DMS 273 (cell line): Measurements from ENCODE around the gene CNIH2.

Experiments
- DNase-seq: peaks from one replicate; lab custom pipeline; 2025; ENCODE audit not compliant: unreplicated experiment; lab: John Stamatoyannopoulos, UW

The CNIH2 gene

DNA sequence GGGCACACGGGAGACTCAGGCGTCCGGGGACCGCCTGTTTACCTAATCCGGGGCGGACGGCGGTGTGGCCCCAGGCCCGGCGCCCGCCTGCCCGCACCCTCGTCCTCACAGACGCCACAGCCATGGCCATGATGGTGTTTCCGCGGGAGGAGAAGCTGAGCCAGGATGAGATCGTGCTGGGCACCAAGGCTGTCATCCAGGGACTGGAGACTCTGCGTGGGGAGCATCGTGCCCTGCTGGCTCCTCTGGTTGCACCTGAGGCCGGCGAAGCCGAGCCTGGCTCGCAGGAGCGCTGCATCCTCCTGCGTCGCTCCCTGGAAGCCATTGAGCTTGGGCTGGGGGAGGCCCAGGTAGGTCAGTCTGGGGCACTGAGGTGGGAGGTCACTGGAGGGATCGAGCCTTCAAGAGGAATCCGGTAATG is 19.5 kb upstream of the CNIH2 start:
- no peak for DNase-seq

DNA sequence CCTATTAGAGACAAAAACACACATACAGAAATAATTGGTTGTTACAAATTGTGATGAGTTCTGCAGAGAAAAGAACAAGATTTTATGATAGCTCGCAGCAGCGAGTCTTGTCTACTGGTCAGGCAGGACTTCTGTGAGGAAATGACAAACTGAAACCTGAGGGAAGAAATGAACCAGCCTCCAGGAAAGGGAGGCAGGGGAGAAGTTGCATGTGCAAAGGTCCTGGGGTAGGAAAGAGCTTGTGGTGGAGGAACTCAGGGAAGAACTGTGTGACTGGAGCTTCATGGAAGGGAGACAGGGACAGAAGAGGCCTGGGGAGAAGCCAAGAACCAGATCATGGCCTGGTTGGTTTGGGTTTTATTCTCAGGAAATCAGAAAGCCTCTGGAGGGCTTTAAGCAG is 18.8 kb upstream of the CNIH2 start:
- no peak for DNase-seq

DNA sequence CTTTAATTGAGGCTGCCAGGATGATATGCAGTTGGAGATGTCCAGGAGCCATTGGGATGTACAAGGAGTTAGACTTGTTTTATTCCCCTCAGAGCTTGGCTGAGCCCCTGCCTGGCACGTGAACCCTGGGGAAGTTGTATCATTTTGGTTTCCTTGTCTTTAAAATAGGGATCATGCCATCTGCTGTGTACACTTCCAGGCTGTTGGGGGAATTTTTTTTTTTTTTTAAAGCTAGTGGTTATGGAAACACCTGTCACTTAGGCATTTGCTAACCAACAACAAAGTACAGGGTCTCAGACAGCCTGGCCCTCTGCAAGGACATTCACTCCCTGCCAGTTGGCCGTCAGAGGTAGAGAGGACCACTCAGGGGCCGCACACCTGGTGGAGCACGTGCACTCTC is 18.0 kb upstream of the CNIH2 start:
- peak; percentile 64 for DNase-seq

DNA sequence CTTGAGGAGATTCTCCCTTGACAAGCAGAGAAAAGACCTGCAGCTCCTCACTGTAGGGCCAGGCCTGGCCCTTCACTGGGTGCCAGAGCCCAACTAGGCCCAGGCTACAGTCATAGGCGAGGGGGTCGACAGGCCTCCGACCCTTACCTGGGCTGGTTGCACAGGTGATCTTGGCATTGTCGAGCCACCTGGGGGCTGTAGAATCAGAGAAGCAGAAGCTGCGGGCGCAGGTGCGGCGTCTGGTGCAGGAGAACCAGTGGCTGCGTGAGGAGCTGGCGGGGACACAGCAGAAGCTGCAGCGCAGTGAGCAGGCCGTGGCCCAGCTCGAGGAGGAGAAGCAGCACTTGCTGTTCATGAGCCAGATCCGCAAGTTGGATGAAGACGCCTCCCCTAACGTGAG is 16.4 kb upstream of the CNIH2 start:
- no peak for DNase-seq

DNA sequence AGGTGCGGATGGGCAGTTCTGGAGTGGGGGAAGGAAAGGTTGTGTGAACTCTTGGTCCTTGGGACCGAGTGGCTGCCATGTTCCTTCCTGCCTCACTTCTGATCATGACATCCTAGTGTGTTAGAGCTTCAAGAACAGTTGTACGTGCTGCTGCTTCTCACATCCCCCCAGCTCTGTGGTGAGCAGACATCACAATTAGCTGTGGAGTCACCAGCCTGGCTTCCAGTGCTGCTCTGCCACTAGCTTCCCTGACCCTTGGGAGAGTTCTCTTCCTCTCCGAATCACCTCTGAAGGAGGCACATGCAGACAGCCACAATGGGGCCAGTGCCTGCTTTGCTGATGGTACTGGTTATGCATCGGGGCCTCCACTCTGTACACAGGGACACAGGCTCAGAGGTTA is 15.8 kb upstream of the CNIH2 start:
- DNase-seq: no peak

DNA sequence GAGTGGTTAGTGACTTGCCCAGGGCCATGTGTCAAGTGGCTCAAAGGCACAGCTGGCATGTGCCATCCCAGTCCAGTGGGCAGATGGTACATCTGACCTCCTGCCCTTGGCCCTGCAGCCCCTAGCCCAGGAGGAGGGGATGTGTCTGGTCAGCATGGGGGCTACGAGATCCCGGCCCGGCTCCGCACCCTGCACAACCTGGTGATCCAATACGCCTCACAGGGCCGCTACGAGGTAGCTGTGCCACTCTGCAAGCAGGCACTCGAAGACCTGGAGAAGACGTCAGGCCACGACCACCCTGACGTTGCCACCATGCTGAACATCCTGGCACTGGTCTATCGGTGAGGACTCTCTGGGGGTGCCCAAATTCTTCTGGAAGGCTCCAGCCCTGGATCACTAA is 15.3 kb upstream of the CNIH2 start:
- DNase-seq: no peak

DNA sequence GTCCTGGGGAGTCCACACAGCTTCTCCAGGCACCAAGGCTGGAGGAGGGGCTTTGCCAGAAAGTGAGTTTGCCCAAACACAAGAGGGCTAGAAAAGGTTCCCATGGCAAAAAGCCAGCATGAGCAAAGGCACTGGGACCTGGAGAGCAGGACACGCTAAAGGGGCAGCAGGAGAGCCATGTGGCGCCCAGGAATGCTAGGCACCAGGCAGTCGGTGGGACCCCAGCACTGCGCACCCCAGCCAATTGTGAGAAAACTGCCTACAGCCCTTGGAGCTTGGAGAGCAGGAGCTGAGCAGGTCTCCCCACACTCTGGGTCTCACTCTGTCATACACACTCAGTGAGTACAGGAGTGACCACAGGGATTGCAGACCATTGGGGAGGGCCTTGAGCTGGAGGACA is 14.7 kb upstream of the CNIH2 start:
- DNase-seq: no peak

DNA sequence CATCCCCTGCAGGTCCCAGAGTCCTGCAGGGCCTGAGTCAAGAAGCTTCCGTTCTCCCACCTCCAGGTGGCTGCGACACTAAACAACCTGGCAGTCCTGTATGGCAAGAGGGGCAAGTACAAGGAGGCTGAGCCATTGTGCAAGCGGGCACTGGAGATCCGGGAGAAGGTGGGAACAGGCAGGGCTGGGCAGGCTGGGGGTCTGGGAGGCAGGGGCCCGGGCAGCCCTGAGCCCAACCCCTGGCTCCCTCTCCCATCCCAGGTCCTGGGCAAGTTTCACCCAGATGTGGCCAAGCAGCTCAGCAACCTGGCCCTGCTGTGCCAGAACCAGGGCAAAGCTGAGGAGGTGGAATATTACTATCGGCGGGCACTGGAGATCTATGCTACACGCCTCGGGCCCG is 14.2 kb upstream of the CNIH2 start:
- no peak for DNase-seq

DNA sequence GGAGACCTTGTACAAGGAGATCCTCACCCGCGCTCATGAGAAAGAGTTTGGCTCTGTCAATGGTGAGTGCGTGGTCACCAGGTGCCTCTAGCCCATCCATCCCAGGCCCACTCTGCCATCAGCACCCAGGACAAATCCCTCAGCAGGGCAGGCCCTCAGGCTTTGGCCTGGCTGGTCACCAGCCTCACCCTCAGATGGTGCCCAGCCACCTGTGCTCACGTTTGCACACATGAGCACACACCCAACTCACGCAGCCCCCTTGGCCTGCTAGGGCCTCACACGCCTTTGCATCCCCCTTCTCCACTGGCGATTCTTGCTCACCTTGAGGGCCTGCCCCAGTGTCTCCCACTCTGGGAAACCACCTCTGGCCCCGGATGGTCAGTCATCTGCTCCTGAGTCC is 13.6 kb upstream of the CNIH2 start:
- no peak for DNase-seq

DNA sequence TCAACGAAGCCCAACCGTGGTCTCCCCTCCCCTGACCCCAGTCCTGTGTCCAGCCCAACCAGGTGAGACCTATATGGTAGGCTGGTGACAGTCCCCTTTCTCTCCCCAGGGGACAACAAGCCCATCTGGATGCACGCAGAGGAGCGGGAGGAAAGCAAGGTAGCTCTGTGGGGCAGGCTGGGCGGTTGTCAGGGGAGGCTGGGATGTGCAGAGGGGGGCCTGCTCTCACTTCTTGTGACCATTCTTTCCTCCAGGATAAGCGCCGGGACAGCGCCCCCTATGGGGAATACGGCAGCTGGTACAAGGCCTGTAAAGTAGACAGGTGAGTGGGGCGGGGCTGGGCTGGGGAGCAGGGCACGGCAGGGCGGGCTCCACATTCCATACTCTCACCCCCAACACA is 13.1 kb upstream of the CNIH2 start:
- peak; percentile 35 for DNase-seq

DNA sequence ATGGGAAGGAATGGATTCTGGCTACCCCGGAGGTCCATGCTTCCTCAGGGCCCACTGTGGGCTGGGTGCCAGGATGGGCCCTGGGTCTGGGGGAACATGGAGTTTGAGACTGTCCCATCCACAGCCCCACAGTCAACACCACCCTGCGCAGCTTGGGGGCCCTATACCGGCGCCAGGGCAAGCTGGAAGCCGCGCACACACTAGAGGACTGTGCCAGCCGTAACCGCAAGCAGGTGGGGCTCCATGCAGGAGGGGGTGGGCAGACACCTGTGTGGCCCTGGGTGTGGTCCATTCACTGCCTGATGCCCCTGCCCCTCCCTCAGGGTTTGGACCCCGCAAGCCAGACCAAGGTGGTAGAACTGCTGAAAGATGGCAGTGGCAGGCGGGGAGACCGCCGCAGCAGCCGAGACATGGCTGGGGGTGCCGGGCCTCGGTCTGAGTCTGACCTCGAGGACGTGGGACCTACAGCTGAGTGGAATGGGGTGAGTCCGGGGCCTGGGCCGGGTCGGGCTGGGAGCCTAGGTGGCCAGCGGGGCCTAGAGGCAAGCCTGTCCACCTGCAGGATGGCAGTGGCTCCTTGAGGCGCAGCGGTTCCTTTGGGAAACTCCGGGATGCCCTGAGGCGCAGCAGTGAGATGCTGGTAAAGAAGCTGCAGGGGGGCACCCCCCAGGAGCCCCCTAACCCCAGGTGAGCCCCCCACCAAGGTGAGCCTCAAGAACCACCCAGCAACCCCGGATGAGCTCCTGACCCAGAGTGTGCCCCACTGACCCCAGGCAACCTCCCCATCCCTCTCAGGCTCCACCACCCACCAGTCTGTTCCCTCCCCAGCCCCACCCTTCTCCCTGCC is 12.2 kb upstream of the CNIH2 start:
- no peak for DNase-seq

DNA sequence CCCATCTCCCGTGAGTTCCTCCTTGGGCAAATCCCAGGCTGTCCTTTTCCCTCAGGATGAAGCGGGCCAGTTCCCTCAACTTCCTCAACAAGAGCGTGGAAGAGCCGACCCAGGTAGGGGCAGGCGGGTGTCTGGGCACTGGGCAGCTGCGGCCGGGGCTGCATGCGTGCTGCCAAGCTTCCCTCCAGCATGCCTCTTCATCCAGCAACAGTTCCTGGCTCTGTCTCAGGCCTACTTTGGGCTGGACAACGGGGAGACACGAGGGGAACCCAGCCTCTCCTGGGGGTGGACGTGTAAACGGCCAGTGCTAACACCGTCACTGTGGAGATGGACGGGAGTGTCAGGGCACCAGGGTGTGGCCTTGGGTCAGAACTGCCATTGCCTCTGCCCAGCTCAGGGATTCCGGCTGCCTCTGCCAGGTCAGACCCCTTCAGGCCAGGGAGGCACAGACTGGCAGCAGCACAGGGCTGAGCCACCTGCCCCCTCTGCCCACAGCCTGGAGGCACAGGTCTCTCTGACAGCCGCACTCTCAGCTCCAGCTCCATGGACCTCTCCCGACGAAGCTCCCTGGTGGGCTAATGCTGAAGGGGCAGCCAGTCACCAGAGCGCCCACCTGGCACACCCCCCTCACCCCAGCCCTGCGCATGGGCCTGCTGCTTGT is 11.5 kb upstream of the CNIH2 start:
- no peak for DNase-seq

DNA sequence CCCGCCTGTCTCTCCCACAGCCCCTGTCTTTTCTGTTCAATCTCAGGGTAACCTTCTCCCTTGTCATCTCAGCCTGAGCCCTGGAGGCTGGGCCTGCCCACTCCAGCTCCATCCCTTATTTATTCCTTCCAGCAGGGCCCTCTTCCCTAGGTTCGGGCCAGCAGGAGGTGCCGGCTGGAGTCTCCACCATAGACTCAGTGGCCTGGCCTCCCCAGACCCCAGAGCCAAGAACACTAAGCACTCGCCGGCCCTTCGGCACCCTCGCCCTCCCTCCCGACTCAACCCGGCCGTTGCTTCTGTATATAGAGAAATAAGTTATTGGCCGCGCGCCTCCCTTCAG is 11.0 kb upstream of the CNIH2 start:
- no peak for DNase-seq

DNA sequence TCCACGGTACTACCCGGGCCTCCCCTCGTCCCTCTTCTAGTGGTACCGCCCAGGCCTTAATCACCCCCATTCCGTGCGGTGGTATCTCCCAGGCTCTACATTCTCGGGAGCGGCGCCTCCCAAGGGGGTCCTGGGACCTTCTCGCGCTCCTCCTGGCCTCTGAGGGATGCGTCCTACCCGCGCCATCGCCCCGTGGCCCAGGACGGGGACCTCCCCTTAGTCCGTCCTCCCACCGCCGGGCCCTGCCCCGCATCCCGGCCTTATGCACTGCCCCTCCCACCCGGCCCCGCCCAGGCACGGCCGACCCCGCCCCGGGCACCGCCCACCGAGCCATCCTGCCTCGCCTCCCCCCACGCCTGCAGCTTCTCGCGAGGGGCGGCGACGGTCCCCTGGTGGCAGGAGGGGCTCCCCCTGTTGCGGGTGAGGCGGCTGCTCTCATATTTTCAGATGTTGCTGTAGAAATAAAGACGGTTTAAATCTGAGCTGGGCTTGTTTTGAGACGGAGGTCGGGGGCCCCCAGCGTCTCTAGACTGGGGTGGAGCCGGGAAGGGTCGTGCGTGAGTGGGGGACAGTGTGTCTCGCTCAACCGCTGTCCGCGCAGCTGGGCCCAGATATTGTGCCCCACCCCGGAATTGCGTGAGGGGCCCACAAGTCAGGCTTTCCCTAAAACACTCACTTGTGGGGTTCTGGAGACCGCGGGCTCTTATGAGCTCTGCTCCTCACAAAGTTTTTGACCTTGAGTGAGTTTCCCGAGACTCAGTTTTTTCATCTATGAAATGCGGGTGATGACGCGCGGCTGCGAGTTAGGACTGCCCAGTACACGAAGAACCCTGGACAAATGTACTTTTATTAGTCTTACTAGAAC is 10.4 kb upstream of the CNIH2 start:
- peak; percentile 86 for DNase-seq

DNA sequence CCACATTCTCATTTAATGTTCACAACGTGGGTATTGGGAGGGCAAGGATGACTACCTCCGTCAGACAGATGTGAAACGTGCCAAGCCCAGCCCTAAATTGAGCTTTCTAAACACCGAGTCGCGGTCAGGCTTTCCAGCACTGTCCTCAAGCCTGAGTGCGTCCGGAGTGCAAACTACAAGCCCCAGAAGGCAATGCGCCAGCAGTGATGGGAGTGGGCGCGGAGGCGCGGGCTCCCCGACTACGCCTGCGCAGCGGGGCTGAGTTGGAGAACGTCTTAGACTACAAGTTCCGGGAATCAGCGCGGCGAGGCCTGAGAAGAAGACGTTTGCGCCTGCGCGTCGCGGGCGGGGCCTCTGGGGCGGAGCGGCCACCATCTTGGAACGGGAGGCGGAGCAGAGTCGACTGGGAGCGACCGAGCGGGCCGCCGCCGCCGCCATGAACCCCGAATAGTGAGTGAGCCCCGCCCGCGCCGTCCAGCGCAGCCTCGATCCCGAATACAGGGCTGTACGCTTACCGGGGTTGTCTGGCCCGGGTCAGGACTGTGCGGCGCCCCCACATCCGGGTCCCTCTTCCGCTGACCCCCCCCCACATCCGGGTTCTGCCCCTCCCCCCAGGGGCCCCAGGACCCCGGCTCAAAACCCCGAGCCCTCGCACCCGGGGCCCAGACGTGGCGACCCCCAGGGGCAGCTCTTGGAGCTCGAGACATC is 9.6 kb upstream of the CNIH2 start, which contains the start of gene RAB1B:
RAB1B (plus strand) TSS at position 396 of the 708 bp plus-strand sequence; CDS start at position 437, 41 bp downstream.
- peak; percentile 99 for DNase-seq

DNA sequence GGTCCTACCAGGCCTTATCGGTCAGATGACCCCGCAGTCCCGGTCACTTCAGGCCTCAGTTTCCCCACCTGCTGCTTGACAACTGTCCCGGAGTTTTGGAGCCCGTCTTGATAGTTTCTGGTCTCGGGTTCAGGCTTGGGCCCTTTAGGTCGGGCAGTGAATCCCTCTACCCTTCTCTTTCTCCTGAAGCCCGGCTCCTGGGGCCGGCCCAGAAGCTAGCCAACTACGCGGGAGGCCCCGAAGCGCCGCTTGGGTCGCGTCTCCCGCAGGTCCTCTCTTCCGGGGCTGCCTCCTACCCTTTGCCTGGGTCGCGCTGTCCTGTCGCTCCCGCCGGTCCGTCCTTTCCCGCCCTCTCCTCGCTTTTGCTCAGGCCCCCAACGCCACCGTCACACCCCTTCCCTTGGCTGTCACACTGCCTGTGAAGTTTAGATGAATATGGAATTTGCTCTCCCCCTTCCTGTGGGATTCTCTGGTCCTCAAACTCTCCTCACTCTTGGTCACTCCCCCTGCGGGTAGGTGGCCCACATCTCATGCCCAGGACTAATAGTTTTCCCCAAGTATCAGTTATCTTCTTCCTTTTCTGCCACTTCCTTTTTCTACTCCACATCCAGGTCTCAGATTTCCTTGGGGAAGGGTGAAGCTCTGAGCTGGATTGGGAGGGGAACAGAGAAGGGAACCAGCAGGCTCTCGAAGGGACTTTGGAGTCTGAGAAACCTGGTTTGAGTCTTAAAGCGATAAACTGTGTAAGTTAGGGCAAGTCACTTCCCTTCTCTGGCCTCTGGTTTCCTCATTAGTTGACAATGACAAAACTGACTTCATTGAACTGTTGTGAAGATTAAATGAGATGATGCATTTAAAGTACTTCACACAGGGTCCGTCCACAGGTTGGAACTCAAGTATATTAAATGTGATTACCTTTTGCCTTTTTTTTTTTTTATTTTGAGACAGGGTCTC is 8.7 kb upstream of the CNIH2 start:
- DNase-seq: peak; percentile 46

DNA sequence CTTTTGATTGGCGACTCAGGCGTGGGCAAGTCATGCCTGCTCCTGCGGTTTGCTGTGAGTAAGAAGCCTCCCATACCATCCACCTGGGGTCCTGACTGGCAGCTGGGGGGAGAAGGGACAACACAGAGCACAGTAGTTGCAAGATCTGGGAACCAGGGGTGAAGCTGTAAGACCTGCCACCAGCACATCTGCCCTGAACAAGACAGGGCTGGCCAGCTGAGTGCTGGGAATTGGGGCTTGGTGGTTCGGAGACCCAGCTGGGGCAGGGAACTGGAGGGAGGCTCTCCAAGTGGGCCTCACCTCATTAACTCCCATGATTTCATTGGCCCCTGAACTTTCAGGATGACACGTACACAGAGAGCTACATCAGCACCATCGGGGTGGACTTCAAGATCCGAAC is 6.2 kb upstream of the CNIH2 start:
- no peak for DNase-seq

DNA sequence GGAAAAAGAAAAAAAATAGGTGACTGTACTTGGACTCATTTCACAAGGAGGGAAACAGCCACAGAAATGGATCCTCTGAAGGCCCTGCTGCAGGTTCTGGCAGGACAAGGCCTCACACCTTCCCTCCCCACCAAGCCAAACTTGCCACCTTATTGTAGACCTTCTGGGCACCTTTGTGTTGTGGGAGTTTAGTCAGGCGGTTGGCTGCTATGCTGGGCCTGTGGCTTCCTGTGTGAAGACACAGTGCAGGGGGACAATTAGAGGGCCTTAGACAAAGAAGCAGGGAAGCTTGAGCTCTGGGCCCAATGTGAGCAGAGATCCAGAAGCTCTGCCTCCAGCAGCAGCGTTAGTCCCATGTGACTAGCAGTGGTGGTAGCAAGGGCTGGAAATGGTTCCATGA is 5.4 kb upstream of the CNIH2 start:
- no peak for DNase-seq

DNA sequence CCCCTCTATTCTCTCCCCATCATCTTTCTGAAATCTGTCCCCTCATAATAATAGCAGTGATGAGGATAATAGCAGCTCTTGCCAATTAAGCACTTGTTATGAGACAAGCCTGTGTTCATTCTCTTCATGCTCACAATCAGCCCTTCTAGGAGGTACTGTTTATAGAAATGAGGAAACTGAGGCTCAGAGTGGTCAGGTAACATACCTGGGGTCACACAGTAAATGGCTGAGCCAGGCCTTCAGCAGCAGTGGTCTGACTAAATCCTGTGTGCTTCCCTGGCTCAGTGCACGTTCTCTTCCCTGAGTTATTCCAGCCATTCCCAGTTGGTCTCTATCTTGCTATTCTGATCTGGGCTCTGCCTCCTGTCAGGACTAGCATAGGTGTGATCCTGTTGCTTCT is 3.8 kb upstream of the CNIH2 start:
- no peak for DNase-seq

DNA sequence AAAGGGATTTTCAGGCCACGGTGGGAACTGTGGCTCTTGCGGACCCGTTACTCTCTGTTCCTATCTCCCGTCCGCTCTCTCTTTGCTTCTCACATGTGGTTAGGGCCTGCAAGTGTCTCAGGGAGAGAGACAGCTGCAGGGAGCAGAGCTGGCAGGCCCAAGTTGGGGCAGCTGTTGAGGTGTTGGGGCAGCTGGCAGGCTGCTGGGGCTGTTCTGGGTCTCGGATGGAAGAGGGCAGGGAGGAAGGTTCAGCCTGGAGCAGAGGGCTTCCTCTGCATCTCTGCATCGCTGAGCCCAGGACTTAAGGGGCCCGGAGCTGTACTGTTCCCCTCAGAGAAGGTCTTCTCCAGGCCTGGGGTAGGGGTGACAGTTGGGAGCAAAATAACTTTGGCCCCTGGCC is 2.6 kb upstream of the CNIH2 start:
- peak; percentile 73 for DNase-seq
